Measurements from ENCODE around the gene SNX32. TPM values are rescaled to one million over a fixed set of nuclear protein-coding genes. Genes with fewer than 3 reads are reported as not detected.
A peak's percentile ranks its signal among the peaks of the same experiment; 100 is the strongest.

SNX32 gene
- total and polyA plus RNA-seq, 2 of the 13 experiments (the other 11 are each of a cell fraction or from before 2014, with no cell fraction given), result 0.09 to 0.34 TPM

- no peak for TF ChIP-seq ELF3 (CRISPR knock-in tag; IDR thresholded peaks at IDR 0.05)
- TF ChIP-seq ARID4A (CRISPR knock-in tag; IDR thresholded peaks at IDR 0.05; ENCODE audit: borderline replicate concordance), result peak; percentile 59; the same call in 1 of the 2 replicates
- no peak for TF ChIP-seq HOXA9 (CRISPR knock-in tag; IDR thresholded peaks at IDR 0.05; ENCODE audit: borderline replicate concordance)
- TF ChIP-seq ZNF687 (CRISPR knock-in tag; IDR thresholded peaks at IDR 0.05), result peak; percentile 45; the same call in 1 of the 2 replicates
- TF ChIP-seq SNAPC4 (CRISPR knock-in tag; IDR thresholded peaks at IDR 0.05), result no peak
- TF ChIP-seq IRF1 (CRISPR knock-in tag; IDR thresholded peaks at IDR 0.05; ENCODE audit: low read depth), result no peak
- peak; percentile 53; the same call in 1 of the 2 replicates for TF ChIP-seq ZNF574 (CRISPR knock-in tag; IDR thresholded peaks at IDR 0.05)
- TF ChIP-seq PITX1 (CRISPR knock-in tag; IDR thresholded peaks at IDR 0.05), result 0 out of 2 replicates have a peak, but pooled peaks have one; percentile 33
- TF ChIP-seq SMARCC2 (IDR thresholded peaks at IDR 0.05), result no peak
Measured at GRCh38 chr11:65854161-65854592, 20.4 kb downstream of the SNX32 start (continued).
